ENCODE measurements around the gene PTBP2. TPM values are rescaled to one million over a fixed set of nuclear protein-coding genes. Genes with fewer than 3 reads are reported as not detected.

The PTBP2 gene, protein sequence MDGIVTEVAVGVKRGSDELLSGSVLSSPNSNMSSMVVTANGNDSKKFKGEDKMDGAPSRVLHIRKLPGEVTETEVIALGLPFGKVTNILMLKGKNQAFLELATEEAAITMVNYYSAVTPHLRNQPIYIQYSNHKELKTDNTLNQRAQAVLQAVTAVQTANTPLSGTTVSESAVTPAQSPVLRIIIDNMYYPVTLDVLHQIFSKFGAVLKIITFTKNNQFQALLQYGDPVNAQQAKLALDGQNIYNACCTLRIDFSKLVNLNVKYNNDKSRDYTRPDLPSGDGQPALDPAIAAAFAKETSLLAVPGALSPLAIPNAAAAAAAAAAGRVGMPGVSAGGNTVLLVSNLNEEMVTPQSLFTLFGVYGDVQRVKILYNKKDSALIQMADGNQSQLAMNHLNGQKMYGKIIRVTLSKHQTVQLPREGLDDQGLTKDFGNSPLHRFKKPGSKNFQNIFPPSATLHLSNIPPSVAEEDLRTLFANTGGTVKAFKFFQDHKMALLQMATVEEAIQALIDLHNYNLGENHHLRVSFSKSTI
- total RNA-seq: 8.4 and 9.7 TPM in 2 replicates

GRCh38 chr1:96721416-96722160 lies at the start of gene PTBP2:
Gene PTBP2 (plus strand): TSS chr1:96721784. CDS start chr1:96721865, 81 bp downstream.

Measured in myometrial cell (primary cell).